ENCODE results near the gene WIZ. TPM values are rescaled to one million over a fixed set of nuclear protein-coding genes. Genes with fewer than 3 reads are reported as not detected.

The WIZ gene
- total and polyA plus RNA-seq, 9 of the 15 experiments (the other 6 are each of a cell fraction or from before 2014, with no cell fraction given): 0.06 to 37.5 (median 4.8) TPM

- intact Hi-C loops (cut with micrococcal nuclease): no loop called here
- H2AFZ ChIP-seq (ENCODE audit: low read depth, low read length): no peak overlapping the region
- no peaks in the 10 kb centered on the region for H3K9me1 ChIP-seq (ENCODE audit: control insufficient read depth, insufficient read depth, low read length)
- ChIA-PET CTCF (ENCODE audit: low intra/inter-chr PET ratio) (no interaction called here), POLR2A (no interaction called here)
- H3K4me2 ChIP-seq (ENCODE audit: insufficient read depth, low read length): no peak overlapping the region; the same call in 1 of the 2 replicates
- H3K4me3 ChIP-seq: no peak overlapping the region
- H3K9me3 ChIP-seq (replicated peaks; ENCODE audit: control insufficient read depth, insufficient read depth, low read depth, low read length): no peaks in the 10 kb centered on the region
- peaks cover 32% of the 10 kb centered on the region; the same call in 2 of the 3 replicates for H3K36me3 ChIP-seq (ENCODE audit: control insufficient read depth, insufficient read depth, low read length)
- no peaks in the 10 kb centered on the region; a peak in 1 of 5 replicates for H3K27me3 ChIP-seq (ENCODE audit: control insufficient read depth in 2 of 2, insufficient read depth in 2 of 2, low read length in 2 of 2)
- WGBS (ENCODE audit: insufficient coverage, low coverage, missing lambda C conversion rate): 42% methylated on average over 2 of the region's 2 CpGs
- no peak overlapping the region for H3K9ac ChIP-seq (ENCODE audit: insufficient read depth in 1 of 2, low read depth in 2 of 2, low read length in 2 of 2)
- no peak for DNase-seq (ENCODE audit: extremely low read depth in 1 of 4, low spot score in 3 of 4)
- peaks cover 35% of the 10 kb centered on the region for H3K79me2 ChIP-seq (ENCODE audit: control insufficient read depth, insufficient read depth, low read length)
- TF ChIP-seq, protein P1, sequence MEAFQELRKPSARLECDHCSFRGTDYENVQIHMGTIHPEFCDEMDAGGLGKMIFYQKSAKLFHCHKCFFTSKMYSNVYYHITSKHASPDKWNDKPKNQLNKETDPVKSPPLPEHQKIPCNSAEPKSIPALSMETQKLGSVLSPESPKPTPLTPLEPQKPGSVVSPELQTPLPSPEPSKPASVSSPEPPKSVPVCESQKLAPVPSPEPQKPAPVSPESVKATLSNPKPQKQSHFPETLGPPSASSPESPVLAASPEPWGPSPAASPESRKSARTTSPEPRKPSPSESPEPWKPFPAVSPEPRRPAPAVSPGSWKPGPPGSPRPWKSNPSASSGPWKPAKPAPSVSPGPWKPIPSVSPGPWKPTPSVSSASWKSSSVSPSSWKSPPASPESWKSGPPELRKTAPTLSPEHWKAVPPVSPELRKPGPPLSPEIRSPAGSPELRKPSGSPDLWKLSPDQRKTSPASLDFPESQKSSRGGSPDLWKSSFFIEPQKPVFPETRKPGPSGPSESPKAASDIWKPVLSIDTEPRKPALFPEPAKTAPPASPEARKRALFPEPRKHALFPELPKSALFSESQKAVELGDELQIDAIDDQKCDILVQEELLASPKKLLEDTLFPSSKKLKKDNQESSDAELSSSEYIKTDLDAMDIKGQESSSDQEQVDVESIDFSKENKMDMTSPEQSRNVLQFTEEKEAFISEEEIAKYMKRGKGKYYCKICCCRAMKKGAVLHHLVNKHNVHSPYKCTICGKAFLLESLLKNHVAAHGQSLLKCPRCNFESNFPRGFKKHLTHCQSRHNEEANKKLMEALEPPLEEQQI (IDR thresholded peaks at IDR 0.05): no peak
- TF ChIP-seq DEAF1 (CRISPR knock-in tag; IDR thresholded peaks at IDR 0.05) (no peak), STAG1 (CRISPR knock-in tag; IDR thresholded peaks at IDR 0.05; ENCODE audit: borderline replicate concordance) (no peak)
- ATAC-seq: no peak
- peaks cover 14 to 26% of the 10 kb centered on the region in 2 experiments for H3K4me1 ChIP-seq (replicated peaks in 1 of 2; ENCODE audit: control insufficient read depth in 2 of 2, insufficient read depth in 2 of 2, low read length in 2 of 2)
- no peak overlapping the region; the same call in 2 of the 3 replicates for H3K27ac ChIP-seq (ENCODE audit: extremely low read depth, low read depth, low read length)
- in situ Hi-C loops (cut with MboI): no loop called here
- H4K20me1 ChIP-seq (replicated peaks; ENCODE audit: control insufficient read depth, insufficient read depth, low read length): peaks cover 16% of the 10 kb centered on the region
- no TSS peak for BruUV-seq (replicated peaks)
- no peak for FAIRE-seq
Measured at GRCh38 chr19:15381429-15381828, 68.3 kb downstream of the WIZ start.

Data from K562 (cell line).